ENCODE measurements around the gene UBE2R2. TPM values are rescaled to one million over a fixed set of nuclear protein-coding genes. Genes with fewer than 3 reads are reported as not detected.

UBE2R2 gene
- total RNA-seq, 1 experiment from 2014 or later = 52.1 TPM

- Histone ChIP-seq H3K9me3 (ENCODE audit: control insufficient read depth, low read depth, low read length) (no peaks in the 10 kb centered on the region), H2AFZ (ENCODE audit: low read length) (no peak overlapping the region), H3K56ac (ENCODE audit: insufficient read length, low read depth, low read length) (no peak overlapping the region), H2BK5ac (ENCODE audit: insufficient read length, low read length) (no peak overlapping the region), H3K4me2 (ENCODE audit: insufficient read depth, insufficient read length, low read length) (no peak overlapping the region), H3K4ac (ENCODE audit: low read depth, low read length) (no peak overlapping the region), H3K79me2 (ENCODE audit: insufficient read depth, low read length) (no peaks in the 10 kb centered on the region), H3K23me2 (ENCODE audit: insufficient read length, low read depth, low read length, poor library complexity, severe bottlenecking) (no peaks in the 10 kb centered on the region), H2BK20ac (ENCODE audit: low read depth, low read length, poor library complexity, severe bottlenecking) (no peak overlapping the region), H4K5ac (ENCODE audit: insufficient read length, low read depth, low read length) (no peak overlapping the region), H3K79me1 (ENCODE audit: insufficient read depth, low read depth, low read length, poor library complexity, severe bottlenecking) (peaks cover 2% of the 10 kb centered on the region), H2BK12ac (ENCODE audit: insufficient read length, low read depth, low read length) (no peak overlapping the region), H3K23ac (ENCODE audit: insufficient read length, low read depth, low read length) (no peak overlapping the region), H2BK120ac (ENCODE audit: low read depth, low read length, poor library complexity, severe bottlenecking) (no peak overlapping the region), H2BK15ac (ENCODE audit: low read depth, low read length) (no peak overlapping the region), H4K91ac (ENCODE audit: insufficient read length, low read depth, low read length) (no peak overlapping the region), H3K9ac (ENCODE audit: extremely low read depth, insufficient read length, low read length) (no peak overlapping the region), H4K20me1 (ENCODE audit: control insufficient read depth, insufficient read depth, insufficient read length) (no peaks in the 10 kb centered on the region), H3K18ac (ENCODE audit: insufficient read length, low read depth, low read length) (no peak overlapping the region), H3K27me3 (ENCODE audit: insufficient read depth, low read length) (peaks cover 2% of the 10 kb centered on the region; the same call in 1 of the 2 replicates), H2AK5ac (ENCODE audit: insufficient read length, low read length) (no peak overlapping the region), H4K8ac (replicated peaks; ENCODE audit: insufficient read length, low read depth, low read length) (no peak overlapping the region), H3K14ac (ENCODE audit: insufficient read depth, low read length) (no peak overlapping the region), H3K27ac (ENCODE audit: insufficient read length, low read depth, low read length) (no peak overlapping the region), H3T11ph (ENCODE audit: low read length) (no peak overlapping the region), H3K4me1 (ENCODE audit: insufficient read depth, low read length) (peaks cover 2% of the 10 kb centered on the region; the same call in 1 of the 2 replicates)
- Mint-ChIP-seq H3K36me3 (ENCODE audit: insufficient read depth in 1 of 3, low read depth in 3 of 3) (peaks cover 69 to 94% (median 82%) of the 10 kb centered on the region in 3 experiments; a peak in 6 of 7 replicates), H3K27me3 (ENCODE audit: low read depth) (no peaks in the 10 kb centered on the region), H3K4me1 (peaks cover 17 to 21% of the 10 kb centered on the region in 2 experiments), H3K9me3 (no peaks in the 10 kb centered on the region; a peak in 1 of 5 replicates), H3K27ac (peak overlapping the region in 1 of 3 experiments; percentile 61; a peak in 3 of 7 replicates), H3K4me3 (no peak overlapping the region)
- DNase-seq = no peak
- no peak for TF ChIP-seq CTCF (conservative IDR thresholded peaks at IDR 0.05)
- no CpG with 5 or more reads among the region's 20 CpGs for WGBS (ENCODE audit: extremely low coverage, insufficient read length, low lambda C conversion rate)
Observed at GRCh38 chr9:33932078-33932807, 115.3 kb downstream of the UBE2R2 start.
